Neural cell (in vitro differentiated cells): ENCODE results near the gene WDR7. TPM values are rescaled to one million over a fixed set of nuclear protein-coding genes. Genes with fewer than 3 reads are reported as not detected.

Experiments
- H2AFZ ChIP-seq: fragments of 200-600, 300-800 bp; sonication (generic), shearing (Covaris generic); 2 replicates; pipeline ENCODE4 v1.6.0; 2014; ENCODE audit warnings: low read depth, mild to moderate bottlenecking, antibody characterized with exemption, low read length, moderate library complexity
- H3F3A ChIP-seq: fragments of 200-600 bp; shearing (Covaris generic); 2 replicates; pipeline ENCODE4 v1.6.1; 2016; ENCODE audit warnings: mild to moderate bottlenecking, moderate library complexity, mixed read lengths, antibody characterized with exemption, low read length; ENCODE audit not compliant: insufficient read depth, poor library complexity, severe bottlenecking
- H3K27ac ChIP-seq: fragments of 200-600, 300-800 bp; sonication (generic), shearing (Covaris generic); 2 replicates; pipeline ENCODE4 v1.5.1; 2014; ENCODE audit warnings: mild to moderate bottlenecking, low read length, moderate library complexity
- H3K27me3 ChIP-seq: fragments of 300-800, 200-600 bp; sonication (generic), shearing (Covaris generic); 2 replicates; pipeline ENCODE4 v1.6.0; 2014; ENCODE audit warnings: mild to moderate bottlenecking, low read depth, low read length, moderate library complexity; ENCODE audit not compliant: insufficient read depth
- H3K36me3 ChIP-seq: fragments of 300-800, 200-600 bp; sonication (generic), shearing (Covaris generic); 2 replicates; pipeline ENCODE4 v1.5.1; 2014; ENCODE audit warnings: mild to moderate bottlenecking, antibody characterized with exemption, low read length, moderate library complexity; ENCODE audit not compliant: insufficient read depth
- H3K4me2 ChIP-seq: fragments of 300-800, 200-600 bp; sonication (generic), shearing (Covaris generic); 2 replicates; pipeline ENCODE4 v1.6.0; 2014; ENCODE audit warnings: mild to moderate bottlenecking, low read length
- H3K4me3 ChIP-seq: fragments of 300-800, 200-600 bp; sonication (generic), shearing (Covaris generic); 2 replicates; pipeline ENCODE4 v1.5.1; 2014; ENCODE audit warnings: mild to moderate bottlenecking, low read length, moderate library complexity
- H3K79me2 ChIP-seq: fragments of 200-600 bp; shearing (Covaris generic); replicated peaks from 2 replicates; pipeline ENCODE4 v1.6.0; 2014; ENCODE audit warnings: mild to moderate bottlenecking, low read length, moderate library complexity; ENCODE audit not compliant: insufficient read depth
- H3K9ac ChIP-seq: fragments of 300-800, 200-600 bp; sonication (generic), shearing (Covaris generic); 2 replicates; pipeline ENCODE4 v1.6.1; 2016; ENCODE audit warnings: mild to moderate bottlenecking, low read length, mixed read lengths
- H3K9me2 ChIP-seq: fragments of 200-600 bp; shearing (Covaris generic); 2 replicates; pipeline ENCODE4 v1.6.1; 2016; ENCODE audit warnings: mild to moderate bottlenecking, low read length, mixed read lengths; ENCODE audit not compliant: insufficient read depth
- H3K9me3 ChIP-seq: fragments of 200-600, 300-800 bp; sonication (generic), shearing (Covaris generic); 2 replicates; pipeline ENCODE4 v1.6.1; 2016; ENCODE audit warnings: mild to moderate bottlenecking, mixed run types, low read length, moderate library complexity, mixed read lengths
- H4K20me1 ChIP-seq: fragments of 200-600 bp; shearing (Covaris generic); 2 replicates; pipeline ENCODE4 v1.6.1; 2016; ENCODE audit warnings: mild to moderate bottlenecking, mixed run types; ENCODE audit not compliant: insufficient read depth
- CTCF ChIP-seq: fragments of 450-650 bp; IDR thresholded peaks from 2 replicates; pipeline ENCODE4 v1.5.1; 2014; ENCODE audit warnings: antibody characterized with exemption, mild to moderate bottlenecking, moderate library complexity; ENCODE audit not compliant: poor library complexity, severe bottlenecking
- EP300 ChIP-seq: fragments of 450-650 bp; conservative IDR thresholded peaks from 2 replicates; pipeline ENCODE4 v1.6.1; 2014; ENCODE audit warnings: antibody characterized with exemption, mild to moderate bottlenecking, moderate library complexity; ENCODE audit not compliant: poor library complexity, severe bottlenecking
- EZH2 ChIP-seq: fragments of 200-600, 300-800 bp; shearing (Covaris generic), sonication (generic); IDR thresholded peaks from 2 replicates; pipeline ENCODE4 v1.6.1; 2014; ENCODE audit warnings: antibody characterized with exemption, low read length, borderline replicate concordance, mild to moderate bottlenecking; ENCODE audit not compliant: insufficient read depth, poor library complexity, severe bottlenecking
- MXI1 ChIP-seq: fragments of 450-650 bp; conservative IDR thresholded peaks from 2 replicates; pipeline ENCODE4 v1.6.1; 2014; ENCODE audit warnings: antibody characterized with exemption, mild to moderate bottlenecking; ENCODE audit not compliant: poor library complexity, severe bottlenecking
- POLR2AphosphoS5 ChIP-seq: IDR thresholded peaks from 2 replicates; pipeline ENCODE4 v1.6.1; 2012
- RAD21 ChIP-seq: fragments of 450-650 bp; conservative IDR thresholded peaks from 2 replicates; pipeline ENCODE4 v1.6.1; 2014; ENCODE audit warnings: antibody characterized with exemption, mild to moderate bottlenecking, moderate library complexity
- REST ChIP-seq: IDR thresholded peaks from 2 replicates; pipeline ENCODE4 v1.6.1; 2012; ENCODE audit warnings: borderline replicate concordance
- SMC3 ChIP-seq: fragments of 450-650 bp; conservative IDR thresholded peaks from 2 replicates; pipeline ENCODE4 v1.6.1; 2014; ENCODE audit warnings: antibody characterized with exemption, mild to moderate bottlenecking, moderate library complexity; ENCODE audit not compliant: poor library complexity
- polyA plus RNA-seq: library from polyadenylated mRNA; depleted of rRNA; stranded (reverse); fragments of >200 nt; gene quantifications from 2 replicates; pipeline ENCODE4 v1.2.3, GENCODE V29; 2014

Gene WDR7
- polyA plus RNA-seq, 1 donor from 2014 or later, result 15.1 TPM

DNA sequence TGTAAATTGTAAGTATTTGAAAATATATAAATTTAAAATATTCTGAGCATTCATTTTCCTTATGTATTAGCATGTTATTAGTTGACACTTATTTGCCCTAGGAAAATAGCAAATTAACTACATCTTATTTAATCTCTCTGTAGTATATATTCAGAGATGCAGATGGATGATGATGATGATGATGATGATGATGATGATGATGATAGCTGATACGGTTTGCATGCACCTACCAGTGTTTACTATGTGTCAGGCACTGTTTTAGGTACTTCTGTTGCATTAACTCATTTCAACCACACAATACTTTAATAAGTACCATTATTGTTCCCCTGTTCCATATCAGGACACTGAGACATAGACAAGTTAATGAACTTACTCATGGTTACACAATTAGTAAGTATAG, 304.3 kb downstream of the WDR7 start:
- Histone ChIP-seq H3F3A (no peaks in the 10 kb centered on the region), H3K36me3 (no peaks in the 10 kb centered on the region), H3K27ac (no peak overlapping the region), H3K4me2 (no peak overlapping the region), H3K79me2 (no peaks in the 10 kb centered on the region), H3K9me3 (no peaks in the 10 kb centered on the region), H3K9ac (no peak overlapping the region), H2AFZ (no peak overlapping the region), H3K27me3 (no peaks in the 10 kb centered on the region), H3K9me2 (no peaks in the 10 kb centered on the region), H3K4me3 (no peak overlapping the region), H4K20me1 (no peaks in the 10 kb centered on the region)
- TF ChIP-seq EP300 (no peak), EZH2 (no peak), RAD21 (no peak), MXI1 (no peak), REST (no peak), POLR2AphosphoS5 (no peak), SMC3 (no peak), CTCF (no peak)

DNA sequence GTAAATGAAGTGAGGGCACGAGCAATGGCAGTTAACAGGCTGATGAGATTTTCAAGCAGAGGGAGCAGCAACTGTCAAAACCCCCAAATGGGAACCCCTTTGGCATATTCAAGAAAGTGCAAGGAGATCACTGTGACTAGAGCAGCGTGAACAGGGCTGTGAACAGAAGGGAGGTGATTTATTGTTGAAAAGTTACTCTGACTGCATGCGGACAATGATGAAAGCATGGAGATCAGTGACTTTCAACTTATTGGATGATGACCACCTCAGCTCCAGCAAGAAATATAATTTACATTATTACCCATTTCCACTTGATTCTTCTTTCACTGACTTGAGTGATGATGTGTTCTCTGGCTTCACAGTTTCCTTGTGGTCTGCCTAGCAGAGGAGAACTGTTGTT, 308.0 kb downstream of the WDR7 start:
- H3K79me2 ChIP-seq, result no peaks in the 10 kb centered on the region
- H3K9me2 ChIP-seq, result no peaks in the 10 kb centered on the region
- no peak overlapping the region for H3K4me3 ChIP-seq
- TF ChIP-seq POLR2AphosphoS5 (no peak), SMC3 (no peak), CTCF (no peak), EZH2 (no peak), EP300 (no peak)
- no peak overlapping the region for H3K9ac ChIP-seq
- no peaks in the 10 kb centered on the region for H3K9me3 ChIP-seq
- no peak overlapping the region for H3K4me2 ChIP-seq
- H3K27ac ChIP-seq, result no peak overlapping the region
- no peaks in the 10 kb centered on the region for H3F3A ChIP-seq
- H3K27me3 ChIP-seq, result no peaks in the 10 kb centered on the region
- no peak overlapping the region for H2AFZ ChIP-seq
- H4K20me1 ChIP-seq, result no peaks in the 10 kb centered on the region
- no peaks in the 10 kb centered on the region for H3K36me3 ChIP-seq
